Activated T-cell treated with anti-CD3 and anti-CD28 coated beads, Interleukin-2, amount 50 U/mL, for 4 hours (primary cell): Measurements from ENCODE around the gene GRIA1. TPM values are rescaled to one million over a fixed set of nuclear protein-coding genes. Genes with fewer than 3 reads are reported as not detected.

ENCODE experiments used
- ATAC-seq, 2 donors: fragments of 200-7000 bp; cut with Tn5 transposase; one replicate each; pipeline ENCODE4 v1.10.0; 2021
- DNase-seq: peaks from one replicate; pipeline ENCODE4 v3.0.0-alpha.2; 2020
- H3K27me3 Mint-ChIP-seq: one replicate; pipeline ENCODE4 v1.8.0; 2021; ENCODE audit warnings: low read depth, mixed read lengths
- H3K36me3 Mint-ChIP-seq: one replicate; pipeline ENCODE4 v1.8.0; 2022; ENCODE audit warnings: mixed read lengths; ENCODE audit not compliant: insufficient read depth
- H3K4me1 Mint-ChIP-seq: one replicate; pipeline ENCODE4 v1.8.0; 2021; ENCODE audit warnings: low read depth, mixed read lengths
- H3K4me3 Mint-ChIP-seq: one replicate; pipeline ENCODE4 v1.8.0; 2021; ENCODE audit warnings: mild to moderate bottlenecking, moderate library complexity, mixed read lengths
- H3K9me3 Mint-ChIP-seq: one replicate; pipeline ENCODE4 v1.8.0; 2021; ENCODE audit warnings: mixed read lengths
- total RNA-seq, 3 donors: library from RNA; stranded (reverse); gene quantifications; one replicate each; pipeline ENCODE4 v1.2.1, GENCODE V29; 2021

Gene GRIA1
- total RNA-seq, 3 donors from 2014 or later: not detected

- ATAC-seq: no peak
- Mint-ChIP-seq H3K9me3 (no peaks in the 10 kb centered on the region), H3K4me3 (no peak overlapping the region)
These were observed 94.5 kb downstream of the GRIA1 start for GRCh38 chr5:153584960-153585359.

DNA sequence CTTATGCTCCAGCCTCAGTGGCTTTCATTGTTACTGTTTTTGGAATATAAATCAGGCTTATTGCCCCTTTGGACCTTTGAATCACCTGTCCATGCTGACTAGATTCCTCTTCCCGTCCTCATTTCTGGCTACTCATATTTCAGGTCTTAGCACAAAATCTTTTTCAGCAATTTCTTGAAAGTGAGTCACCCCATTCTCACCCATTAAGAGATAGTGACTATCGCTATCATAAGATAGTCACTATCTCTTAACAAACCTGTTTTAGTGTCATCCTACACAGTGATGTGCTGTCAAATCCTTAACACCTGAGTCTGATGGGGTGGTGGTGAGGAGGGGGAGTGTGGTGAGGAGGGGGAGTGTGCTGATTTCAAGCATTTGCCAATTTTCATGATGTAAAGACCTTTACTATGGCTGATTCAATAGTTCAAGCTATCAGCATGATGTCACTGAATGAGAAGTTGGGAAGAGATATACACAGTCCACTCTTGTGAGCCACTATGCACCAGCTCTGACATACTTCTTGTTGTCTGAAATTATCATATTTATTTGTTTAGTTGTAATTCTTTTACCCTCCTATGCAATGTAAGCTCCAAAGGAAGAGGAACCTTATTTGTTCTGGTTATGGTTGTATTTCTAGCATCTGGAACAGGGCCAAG, 95.3 kb downstream of the GRIA1 start:
- no peak for DNase-seq
- Mint-ChIP-seq H3K36me3 (no peaks in the 10 kb centered on the region), H3K4me3 (no peak overlapping the region), H3K9me3 (no peaks in the 10 kb centered on the region), H3K27me3 (peaks cover 1% of the 10 kb centered on the region), H3K4me1 (no peaks in the 10 kb centered on the region)
- ATAC-seq: no peak

More at GRCh38 chr5:153584960-153585359, 94.5 kb downstream of the GRIA1 start:
- Mint-ChIP-seq H3K27me3 (no peaks in the 10 kb centered on the region), H3K36me3 (no peaks in the 10 kb centered on the region), H3K4me1 (no peaks in the 10 kb centered on the region)
- DNase-seq: no peak

- Mint-ChIP-seq H3K4me3 (no peak overlapping the region), H3K4me1 (no peaks in the 10 kb centered on the region), H3K27me3 (peaks cover 4% of the 10 kb centered on the region), H3K36me3 (no peaks in the 10 kb centered on the region), H3K9me3 (no peaks in the 10 kb centered on the region)
- no peak for ATAC-seq
- DNase-seq: no peak
These were observed 101.6 kb downstream of the GRIA1 start for GRCh38 chr5:153592081-153592480.

DNA sequence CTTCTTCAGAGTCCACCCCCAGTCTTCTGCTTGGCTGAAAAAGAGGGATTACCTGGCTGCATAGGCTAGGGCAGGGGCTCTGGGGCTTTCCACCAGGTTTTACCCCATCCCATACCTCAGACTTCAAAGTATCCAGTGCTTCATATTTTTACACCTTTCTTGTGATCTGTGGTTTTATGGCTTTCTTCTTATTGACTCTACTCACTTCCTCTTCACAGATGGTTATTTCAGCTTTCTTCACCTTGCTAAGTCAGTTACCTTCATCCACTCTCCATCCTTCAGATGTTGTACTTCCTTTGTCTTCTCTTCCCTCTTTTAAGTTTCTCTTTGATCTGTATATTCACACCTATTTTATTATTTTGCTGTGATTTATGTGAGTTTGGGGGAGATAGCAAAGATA, 104.3 kb downstream of the GRIA1 start:
- Mint-ChIP-seq H3K36me3 (no peaks in the 10 kb centered on the region), H3K4me1 (no peaks in the 10 kb centered on the region), H3K9me3 (no peaks in the 10 kb centered on the region), H3K27me3 (peaks cover 5% of the 10 kb centered on the region), H3K4me3 (no peak overlapping the region)
- ATAC-seq (no peak), DNase-seq (no peak)

- no peak for DNase-seq
These were observed 107.6 kb downstream of the GRIA1 start for GRCh38 chr5:153598099-153598498.

GRCh38 chr5:153601377-153601776, 110.9 kb downstream of the GRIA1 start:
- Mint-ChIP-seq H3K4me1 (no peaks in the 10 kb centered on the region), H3K36me3 (no peaks in the 10 kb centered on the region), H3K27me3 (peaks cover 2% of the 10 kb centered on the region), H3K9me3 (no peaks in the 10 kb centered on the region), H3K4me3 (no peak overlapping the region)
- no peak for DNase-seq
- ATAC-seq: no peak

More at GRCh38 chr5:153598099-153598498, 107.6 kb downstream of the GRIA1 start:
- Mint-ChIP-seq H3K9me3 (no peaks in the 10 kb centered on the region), H3K4me1 (no peaks in the 10 kb centered on the region), H3K4me3 (no peak overlapping the region), H3K27me3 (peaks cover 2% of the 10 kb centered on the region), H3K36me3 (no peaks in the 10 kb centered on the region)
- ATAC-seq: no peak

DNA sequence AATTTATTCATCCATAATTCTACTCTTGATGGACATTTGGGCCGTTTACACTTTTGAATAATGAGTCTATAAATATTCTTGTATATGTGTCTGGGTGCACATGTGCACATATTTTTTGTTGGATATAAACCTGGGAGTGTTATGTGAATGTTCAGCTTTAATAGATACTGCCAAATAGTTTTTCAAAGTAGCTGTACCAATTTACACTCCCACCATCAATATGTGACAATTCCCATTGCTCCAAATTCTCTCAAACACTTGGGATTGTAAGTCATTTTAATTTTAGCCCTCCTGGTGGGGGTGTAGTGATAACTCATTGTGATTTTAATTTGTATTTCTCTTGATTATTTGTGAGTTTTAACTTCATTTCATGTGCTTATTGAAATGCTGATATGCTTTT, 114.9 kb downstream of the GRIA1 start:
- ATAC-seq: no peak
- no peak overlapping the region for H3K4me3 Mint-ChIP-seq
- no peaks in the 10 kb centered on the region for H3K9me3 Mint-ChIP-seq
- H3K4me1 Mint-ChIP-seq: no peaks in the 10 kb centered on the region
- H3K27me3 Mint-ChIP-seq: no peaks in the 10 kb centered on the region
- DNase-seq: no peak
- H3K36me3 Mint-ChIP-seq: no peaks in the 10 kb centered on the region

- DNase-seq (no peak), ATAC-seq (no peak)
- no peaks in the 10 kb centered on the region for H3K36me3 Mint-ChIP-seq
- no peaks in the 10 kb centered on the region for H3K27me3 Mint-ChIP-seq
- H3K4me3 Mint-ChIP-seq: no peak overlapping the region
- H3K9me3 Mint-ChIP-seq: no peaks in the 10 kb centered on the region
- H3K4me1 Mint-ChIP-seq: no peaks in the 10 kb centered on the region
These were observed 119.5 kb downstream of the GRIA1 start for GRCh38 chr5:153610009-153610408.

- no peak overlapping the region for H3K4me3 Mint-ChIP-seq
- DNase-seq: no peak
- H3K36me3 Mint-ChIP-seq: no peaks in the 10 kb centered on the region
- ATAC-seq: no peak
- H3K4me1 Mint-ChIP-seq: no peaks in the 10 kb centered on the region
- no peaks in the 10 kb centered on the region for H3K9me3 Mint-ChIP-seq
- H3K27me3 Mint-ChIP-seq: no peaks in the 10 kb centered on the region
These were observed 120.3 kb downstream of the GRIA1 start for GRCh38 chr5:153610811-153611210.

- Mint-ChIP-seq H3K4me1 (no peaks in the 10 kb centered on the region), H3K9me3 (no peaks in the 10 kb centered on the region), H3K27me3 (no peaks in the 10 kb centered on the region), H3K4me3 (no peak overlapping the region), H3K36me3 (no peaks in the 10 kb centered on the region)
- no peak for DNase-seq
- no peak for ATAC-seq
These were observed 122.7 kb downstream of the GRIA1 start for GRCh38 chr5:153613144-153613543.

GRCh38 chr5:153613672-153614071, 123.2 kb downstream of the GRIA1 start:
- Mint-ChIP-seq H3K4me1 (no peaks in the 10 kb centered on the region), H3K4me3 (no peak overlapping the region), H3K27me3 (no peaks in the 10 kb centered on the region), H3K36me3 (no peaks in the 10 kb centered on the region), H3K9me3 (no peaks in the 10 kb centered on the region)
- DNase-seq: no peak
- no peak for ATAC-seq

DNA sequence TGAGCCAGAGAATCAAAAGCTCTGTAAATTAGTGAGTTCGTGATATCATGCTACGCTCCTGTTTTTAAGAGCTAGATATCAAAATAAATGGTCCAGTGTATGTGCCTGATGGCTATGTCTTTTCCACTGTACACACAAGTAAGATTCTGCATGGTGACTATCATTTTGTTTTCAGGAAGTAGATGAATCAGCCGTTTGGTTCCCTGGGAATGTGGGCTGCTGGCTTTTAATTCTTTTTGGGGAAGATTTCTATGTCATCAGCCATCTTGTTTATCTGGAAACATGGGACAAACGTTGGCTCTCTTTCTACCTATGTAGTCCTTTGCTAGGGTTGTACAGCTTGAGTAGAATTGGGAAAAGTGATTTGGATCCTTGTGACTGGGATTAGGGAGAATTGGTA, 126.7 kb downstream of the GRIA1 start:
- Mint-ChIP-seq H3K9me3 (no peaks in the 10 kb centered on the region), H3K4me1 (no peaks in the 10 kb centered on the region), H3K36me3 (no peaks in the 10 kb centered on the region), H3K4me3 (no peak overlapping the region), H3K27me3 (no peaks in the 10 kb centered on the region)
- no peak for ATAC-seq
- no peak for DNase-seq

GRCh38 chr5:153618307-153618706, 127.8 kb downstream of the GRIA1 start:
- Mint-ChIP-seq H3K4me3 (no peak overlapping the region), H3K4me1 (no peaks in the 10 kb centered on the region), H3K27me3 (no peaks in the 10 kb centered on the region), H3K9me3 (no peaks in the 10 kb centered on the region), H3K36me3 (no peaks in the 10 kb centered on the region)
- DNase-seq (no peak), ATAC-seq (no peak)

DNA sequence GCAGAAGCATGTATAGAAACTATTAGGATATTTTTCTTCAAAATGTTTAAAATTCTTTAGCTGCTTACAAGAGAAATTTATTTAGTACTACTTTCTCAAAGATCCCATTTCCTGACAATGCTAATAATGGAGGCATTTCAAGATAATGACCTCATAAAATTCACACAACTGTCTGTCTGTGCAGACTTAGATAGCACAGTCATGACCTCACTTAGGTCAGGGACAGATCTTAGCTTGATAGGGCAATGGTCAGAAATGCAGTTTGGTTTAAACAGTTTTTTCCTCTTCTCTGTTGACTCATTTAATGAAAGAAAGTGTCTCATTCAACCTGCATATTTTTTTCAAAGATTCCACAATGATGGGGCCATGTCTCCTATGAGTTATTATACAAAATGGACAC, 128.4 kb downstream of the GRIA1 start:
- Mint-ChIP-seq H3K36me3 (no peaks in the 10 kb centered on the region), H3K27me3 (no peaks in the 10 kb centered on the region), H3K9me3 (no peaks in the 10 kb centered on the region), H3K4me1 (no peaks in the 10 kb centered on the region), H3K4me3 (no peak overlapping the region)
- DNase-seq (no peak), ATAC-seq (no peak)

GRCh38 chr5:153619771-153620170, 129.3 kb downstream of the GRIA1 start:
- ATAC-seq: no peak
- H3K27me3 Mint-ChIP-seq: no peaks in the 10 kb centered on the region
- H3K4me1 Mint-ChIP-seq: no peaks in the 10 kb centered on the region
- no peak overlapping the region for H3K4me3 Mint-ChIP-seq
- H3K36me3 Mint-ChIP-seq: no peaks in the 10 kb centered on the region
- DNase-seq: no peak
- H3K9me3 Mint-ChIP-seq: no peaks in the 10 kb centered on the region

DNA sequence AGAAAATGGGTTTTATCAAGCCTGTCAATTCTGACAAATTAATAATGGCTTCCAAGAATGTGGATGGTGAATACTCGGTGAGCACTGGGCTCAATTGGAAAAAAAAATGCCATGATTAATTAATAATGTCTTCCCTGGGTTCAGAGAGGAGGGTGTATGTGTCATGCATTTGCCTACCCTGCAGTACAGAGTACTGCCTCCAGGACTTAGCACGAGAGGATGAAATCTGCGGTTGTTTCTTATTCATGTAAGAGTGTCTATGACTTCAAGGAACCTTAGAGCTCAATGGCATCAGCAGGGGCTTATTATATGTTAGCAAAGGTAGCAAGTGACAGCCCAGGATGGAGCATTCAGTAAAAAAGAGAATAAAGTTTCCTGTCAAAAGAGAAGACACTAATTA, 132.7 kb downstream of the GRIA1 start:
- Mint-ChIP-seq H3K4me1 (no peaks in the 10 kb centered on the region), H3K27me3 (no peaks in the 10 kb centered on the region), H3K36me3 (no peaks in the 10 kb centered on the region), H3K4me3 (no peak overlapping the region), H3K9me3 (no peaks in the 10 kb centered on the region)
- no peak for ATAC-seq
- no peak for DNase-seq
